ENCODE data around the gene COBL.

The COBL gene

DNA sequence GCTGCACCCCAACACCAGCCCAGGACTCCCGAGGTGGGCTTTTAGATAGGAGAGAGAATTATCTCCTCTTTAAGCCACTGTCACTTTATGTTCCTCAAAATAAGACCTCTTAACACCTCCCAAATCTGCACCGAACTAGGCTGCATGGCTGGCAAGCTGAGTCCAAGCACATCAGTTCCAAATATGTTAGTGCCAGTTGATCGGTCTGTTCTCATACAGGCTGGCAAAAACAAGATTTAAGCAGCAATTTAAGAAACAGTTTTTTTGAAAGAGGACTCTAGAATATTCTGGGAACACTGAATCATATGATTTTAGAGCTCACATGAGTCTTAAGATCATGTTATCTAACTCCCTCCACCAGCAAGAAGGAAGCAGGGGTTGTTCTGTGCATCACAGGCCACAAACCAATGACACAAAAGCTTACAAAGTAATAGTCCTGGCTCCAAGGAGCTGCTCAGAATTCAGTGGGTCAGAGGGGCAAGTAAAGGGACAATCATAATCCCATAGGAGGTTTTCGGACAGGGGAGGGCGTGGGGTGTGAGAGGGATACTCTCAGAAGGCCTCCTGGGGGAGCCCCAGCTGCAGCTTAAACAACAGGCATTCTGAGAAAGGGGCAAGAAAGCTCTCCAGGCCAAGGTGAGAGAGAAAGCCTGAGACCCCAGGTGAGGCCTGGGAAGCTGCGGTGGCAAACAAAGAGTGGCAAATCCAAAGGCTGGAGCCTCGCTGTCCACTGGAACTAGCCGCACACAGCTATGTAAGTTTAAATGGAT, 7.1 kb downstream of the COBL start:
- no peak for TF ChIP-seq EGR1 (IDR thresholded peaks at IDR 0.05)
- TF ChIP-seq FOXM1 (IDR thresholded peaks at IDR 0.05; ENCODE audit: borderline replicate concordance, low read depth): no peak

DNA sequence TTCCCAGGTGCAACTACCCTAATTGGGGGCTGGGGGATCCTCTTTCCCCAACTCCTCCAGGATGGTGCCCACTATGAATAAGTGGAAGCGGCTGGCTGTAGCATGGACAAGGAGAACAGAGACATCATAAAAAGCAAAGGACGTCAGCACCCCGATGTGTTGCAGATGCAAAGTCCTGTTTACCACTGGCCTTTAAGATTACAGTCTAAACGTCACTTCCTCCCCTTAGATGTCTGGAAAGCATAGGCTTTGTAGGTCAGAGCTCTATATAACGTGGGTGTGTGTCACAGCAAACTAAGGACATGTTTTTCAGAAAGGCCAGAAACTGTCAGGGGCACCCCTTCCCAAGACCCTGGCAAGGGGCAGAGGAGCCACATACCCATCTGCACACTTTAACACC, 7.9 kb downstream of the COBL start:
- TF ChIP-seq TCF12 (IDR thresholded peaks at IDR 0.05; ENCODE audit: low read depth): no peak
- TF ChIP-seq TEAD4 (IDR thresholded peaks at IDR 0.05): no peak
- TF ChIP-seq, protein P1, sequence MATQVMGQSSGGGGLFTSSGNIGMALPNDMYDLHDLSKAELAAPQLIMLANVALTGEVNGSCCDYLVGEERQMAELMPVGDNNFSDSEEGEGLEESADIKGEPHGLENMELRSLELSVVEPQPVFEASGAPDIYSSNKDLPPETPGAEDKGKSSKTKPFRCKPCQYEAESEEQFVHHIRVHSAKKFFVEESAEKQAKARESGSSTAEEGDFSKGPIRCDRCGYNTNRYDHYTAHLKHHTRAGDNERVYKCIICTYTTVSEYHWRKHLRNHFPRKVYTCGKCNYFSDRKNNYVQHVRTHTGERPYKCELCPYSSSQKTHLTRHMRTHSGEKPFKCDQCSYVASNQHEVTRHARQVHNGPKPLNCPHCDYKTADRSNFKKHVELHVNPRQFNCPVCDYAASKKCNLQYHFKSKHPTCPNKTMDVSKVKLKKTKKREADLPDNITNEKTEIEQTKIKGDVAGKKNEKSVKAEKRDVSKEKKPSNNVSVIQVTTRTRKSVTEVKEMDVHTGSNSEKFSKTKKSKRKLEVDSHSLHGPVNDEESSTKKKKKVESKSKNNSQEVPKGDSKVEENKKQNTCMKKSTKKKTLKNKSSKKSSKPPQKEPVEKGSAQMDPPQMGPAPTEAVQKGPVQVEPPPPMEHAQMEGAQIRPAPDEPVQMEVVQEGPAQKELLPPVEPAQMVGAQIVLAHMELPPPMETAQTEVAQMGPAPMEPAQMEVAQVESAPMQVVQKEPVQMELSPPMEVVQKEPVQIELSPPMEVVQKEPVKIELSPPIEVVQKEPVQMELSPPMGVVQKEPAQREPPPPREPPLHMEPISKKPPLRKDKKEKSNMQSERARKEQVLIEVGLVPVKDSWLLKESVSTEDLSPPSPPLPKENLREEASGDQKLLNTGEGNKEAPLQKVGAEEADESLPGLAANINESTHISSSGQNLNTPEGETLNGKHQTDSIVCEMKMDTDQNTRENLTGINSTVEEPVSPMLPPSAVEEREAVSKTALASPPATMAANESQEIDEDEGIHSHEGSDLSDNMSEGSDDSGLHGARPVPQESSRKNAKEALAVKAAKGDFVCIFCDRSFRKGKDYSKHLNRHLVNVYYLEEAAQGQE (IDR thresholded peaks at IDR 0.05; ENCODE audit: low read depth): no peak
- no peak for TF ChIP-seq TAF1 (IDR thresholded peaks at IDR 0.05; ENCODE audit: low read depth)
- TF ChIP-seq, protein P2, sequence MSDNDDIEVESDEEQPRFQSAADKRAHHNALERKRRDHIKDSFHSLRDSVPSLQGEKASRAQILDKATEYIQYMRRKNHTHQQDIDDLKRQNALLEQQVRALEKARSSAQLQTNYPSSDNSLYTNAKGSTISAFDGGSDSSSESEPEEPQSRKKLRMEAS (IDR thresholded peaks at IDR 0.05): no peak
- no peak for TF ChIP-seq ZBTB7A (IDR thresholded peaks at IDR 0.05; ENCODE audit: low read depth)
- TF ChIP-seq CREB1 (IDR thresholded peaks at IDR 0.05; ENCODE audit: low read depth): no peak
- TF ChIP-seq NFIC (IDR thresholded peaks at IDR 0.05): no peak
- no peak for TF ChIP-seq EP300 (IDR thresholded peaks at IDR 0.05; ENCODE audit: borderline replicate concordance)
- TF ChIP-seq CEBPB (IDR thresholded peaks at IDR 0.05): no peak
- no peak for TF ChIP-seq YY1 (IDR thresholded peaks at IDR 0.05; ENCODE audit: low read depth)
- TF ChIP-seq EGR1 (IDR thresholded peaks at IDR 0.05): no peak
- TF ChIP-seq, protein P3, sequence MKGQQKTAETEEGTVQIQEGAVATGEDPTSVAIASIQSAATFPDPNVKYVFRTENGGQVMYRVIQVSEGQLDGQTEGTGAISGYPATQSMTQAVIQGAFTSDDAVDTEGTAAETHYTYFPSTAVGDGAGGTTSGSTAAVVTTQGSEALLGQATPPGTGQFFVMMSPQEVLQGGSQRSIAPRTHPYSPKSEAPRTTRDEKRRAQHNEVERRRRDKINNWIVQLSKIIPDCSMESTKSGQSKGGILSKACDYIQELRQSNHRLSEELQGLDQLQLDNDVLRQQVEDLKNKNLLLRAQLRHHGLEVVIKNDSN (IDR thresholded peaks at IDR 0.05): no peak
- TF ChIP-seq RAD21 (IDR thresholded peaks at IDR 0.05; ENCODE audit: low read depth): no peak
- no peak for TF ChIP-seq FOXM1 (IDR thresholded peaks at IDR 0.05; ENCODE audit: borderline replicate concordance, low read depth)

DNA sequence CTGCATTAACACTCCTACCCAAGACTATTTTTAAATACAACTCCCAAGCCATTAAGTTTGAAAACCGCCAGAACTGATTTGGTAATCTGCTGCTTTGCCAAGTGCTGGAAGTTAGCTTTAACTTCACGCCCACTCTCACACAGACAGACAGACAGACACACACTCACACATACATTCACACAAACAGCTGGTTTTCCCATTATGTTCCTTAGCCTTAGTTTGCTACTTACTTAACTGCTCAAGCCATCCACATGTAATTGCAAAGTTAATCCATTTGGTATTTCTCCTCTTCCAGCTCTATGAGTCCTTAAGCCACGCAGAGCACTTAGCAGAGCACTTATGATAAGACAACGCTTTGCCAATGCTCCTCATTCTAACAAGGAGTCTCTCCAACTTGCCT, 8.3 kb downstream of the COBL start:
- TF ChIP-seq YY1 (IDR thresholded peaks at IDR 0.05; ENCODE audit: low read depth): no peak
- no peak for TF ChIP-seq TAF1 (IDR thresholded peaks at IDR 0.05; ENCODE audit: low read depth)
- no peak for TF ChIP-seq TEAD4 (IDR thresholded peaks at IDR 0.05)
- TF ChIP-seq EGR1 (IDR thresholded peaks at IDR 0.05): no peak

DNA sequence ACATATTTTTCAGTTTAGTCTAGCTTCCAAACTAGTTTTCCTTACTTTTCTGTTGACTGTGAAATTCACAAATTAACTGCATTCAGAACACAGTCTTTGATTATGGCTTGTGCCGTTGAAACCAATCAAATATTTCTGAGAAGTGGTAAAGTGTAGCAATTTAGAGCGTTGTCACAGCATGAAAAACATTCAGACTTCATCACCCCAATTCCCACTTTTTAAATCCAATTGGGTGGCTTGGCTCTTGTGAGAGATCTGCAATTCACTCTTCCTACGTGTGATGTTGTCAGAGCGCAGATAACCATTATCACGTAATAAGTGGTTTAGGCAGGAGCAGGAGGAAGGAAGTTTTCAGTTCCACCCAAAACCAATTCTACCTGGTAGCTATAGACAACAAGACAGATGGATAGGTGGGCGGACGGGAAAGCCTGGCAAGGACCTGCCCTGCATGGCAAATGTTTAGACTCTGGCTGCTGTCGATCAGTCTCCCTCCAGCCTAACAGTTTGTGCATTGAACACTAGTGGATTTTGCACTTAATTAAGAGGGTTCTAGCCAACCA, 8.9 kb downstream of the COBL start:
- TF ChIP-seq, protein P3 (IDR thresholded peaks at IDR 0.05): no peak
- no peak for TF ChIP-seq EP300 (IDR thresholded peaks at IDR 0.05; ENCODE audit: borderline replicate concordance)
- no peak for TF ChIP-seq RAD21 (IDR thresholded peaks at IDR 0.05; ENCODE audit: low read depth)
- TF ChIP-seq TEAD4 (IDR thresholded peaks at IDR 0.05): no peak
- no peak for TF ChIP-seq ZBTB7A (IDR thresholded peaks at IDR 0.05; ENCODE audit: low read depth)
- no peak for TF ChIP-seq CREB1 (IDR thresholded peaks at IDR 0.05; ENCODE audit: low read depth)
- TF ChIP-seq NFIC (IDR thresholded peaks at IDR 0.05): no peak
- TF ChIP-seq TAF1 (IDR thresholded peaks at IDR 0.05; ENCODE audit: low read depth): no peak
- TF ChIP-seq YY1 (IDR thresholded peaks at IDR 0.05; ENCODE audit: low read depth): no peak
- TF ChIP-seq TCF12 (IDR thresholded peaks at IDR 0.05; ENCODE audit: low read depth): no peak
- TF ChIP-seq, protein P2 (IDR thresholded peaks at IDR 0.05): no peak
- TF ChIP-seq CEBPB (IDR thresholded peaks at IDR 0.05): no peak
- TF ChIP-seq, protein P1 (IDR thresholded peaks at IDR 0.05; ENCODE audit: low read depth): no peak
- no peak for TF ChIP-seq FOXM1 (IDR thresholded peaks at IDR 0.05; ENCODE audit: borderline replicate concordance, low read depth)
- TF ChIP-seq EGR1 (IDR thresholded peaks at IDR 0.05): no peak

DNA sequence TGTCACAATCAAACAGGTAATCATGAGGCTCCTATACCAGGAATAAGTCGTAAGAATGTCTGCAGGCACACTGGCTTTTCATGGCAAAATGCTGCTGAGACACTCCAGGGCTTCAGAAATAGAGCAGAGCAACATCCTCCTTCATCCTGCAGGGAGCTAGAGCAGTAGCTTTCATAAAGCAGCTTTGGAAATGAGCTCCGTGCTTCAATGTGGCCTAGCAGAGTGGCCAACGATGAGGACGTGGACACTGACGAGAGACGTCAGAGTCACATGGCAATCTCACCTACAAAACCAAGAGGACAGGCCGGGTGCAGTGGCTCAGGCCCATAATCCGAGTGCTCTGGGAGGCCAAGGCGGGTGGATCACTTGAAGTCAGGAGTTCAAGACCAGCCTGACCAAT, 9.8 kb downstream of the COBL start:
- TF ChIP-seq TAF1 (IDR thresholded peaks at IDR 0.05; ENCODE audit: low read depth): no peak
- TF ChIP-seq YY1 (IDR thresholded peaks at IDR 0.05; ENCODE audit: low read depth): no peak
- no peak for TF ChIP-seq EGR1 (IDR thresholded peaks at IDR 0.05)
- no peak for TF ChIP-seq EP300 (IDR thresholded peaks at IDR 0.05; ENCODE audit: borderline replicate concordance)

DNA sequence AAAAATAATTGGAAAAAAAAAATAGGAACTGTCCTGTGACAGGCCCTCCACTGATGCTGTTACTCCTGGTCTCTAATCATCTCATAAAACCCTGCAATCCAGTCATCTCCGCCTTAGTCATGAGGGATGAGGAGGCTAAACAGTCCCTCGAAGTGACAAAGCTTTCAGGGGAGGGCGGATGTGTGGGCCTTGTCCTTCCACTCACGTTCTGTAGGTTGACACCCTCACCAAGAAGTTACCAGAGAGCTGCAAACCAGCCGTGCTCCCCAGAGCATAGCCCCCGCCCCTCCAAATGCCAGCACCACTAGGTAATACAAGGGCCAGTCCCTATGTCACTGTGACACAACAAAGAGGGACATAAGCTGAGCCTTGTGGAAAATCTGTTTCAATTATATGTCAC, 11.9 kb downstream of the COBL start:
- no peak for TF ChIP-seq CEBPB (IDR thresholded peaks at IDR 0.05)
- TF ChIP-seq, protein P3 (IDR thresholded peaks at IDR 0.05): no peak
- TF ChIP-seq FOXM1 (IDR thresholded peaks at IDR 0.05; ENCODE audit: borderline replicate concordance, low read depth): no peak
- no peak for TF ChIP-seq ZBTB7A (IDR thresholded peaks at IDR 0.05; ENCODE audit: low read depth)
- TF ChIP-seq TCF12 (IDR thresholded peaks at IDR 0.05; ENCODE audit: low read depth): no peak
- TF ChIP-seq TAF1 (IDR thresholded peaks at IDR 0.05; ENCODE audit: low read depth): no peak
- TF ChIP-seq YY1 (IDR thresholded peaks at IDR 0.05; ENCODE audit: low read depth): no peak
- TF ChIP-seq RAD21 (IDR thresholded peaks at IDR 0.05; ENCODE audit: low read depth): no peak
- TF ChIP-seq, protein P1 (IDR thresholded peaks at IDR 0.05; ENCODE audit: low read depth): no peak
- TF ChIP-seq CREB1 (IDR thresholded peaks at IDR 0.05; ENCODE audit: low read depth): no peak
- TF ChIP-seq, protein P2 (IDR thresholded peaks at IDR 0.05): no peak
- TF ChIP-seq EGR1 (IDR thresholded peaks at IDR 0.05): no peak
